Osteoblast (primary cell): ENCODE results near the gene PLK2. TPM values are rescaled to one million over a fixed set of nuclear protein-coding genes. Genes with fewer than 3 reads are reported as not detected.

ENCODE experiments used
- DNase-seq: peaks from one replicate; pipeline ENCODE4 v3.0.0; 2011; ENCODE audit warnings: low spot score, mixed read lengths; ENCODE audit not compliant: insufficient read length; ENCODE audit errors: missing footprints
- H2AFZ ChIP-seq: 2 replicates; pipeline ENCODE4 v1.6.0; 2011; ENCODE audit warnings: mild to moderate bottlenecking, low read length
- H3K27ac ChIP-seq: 2 replicates; pipeline ENCODE4 v1.5.1; 2011; ENCODE audit warnings: mild to moderate bottlenecking, low read depth, low read length, moderate library complexity
- H3K27me3 ChIP-seq: 2 replicates; pipeline ENCODE4 v1.6.0; 2012; ENCODE audit warnings: mild to moderate bottlenecking, control low read depth, inconsistent platforms, low read length, moderate library complexity; ENCODE audit not compliant: insufficient read depth
- H3K36me3 ChIP-seq: 2 replicates; pipeline ENCODE4 v1.5.1; 2011; ENCODE audit warnings: mild to moderate bottlenecking, low read length, control low read depth, moderate library complexity; ENCODE audit not compliant: insufficient read depth
- H3K4me1 ChIP-seq: 2 replicates; pipeline ENCODE4 v1.5.1; 2011; ENCODE audit warnings: mild to moderate bottlenecking, low read length, control low read depth, moderate library complexity; ENCODE audit not compliant: insufficient read depth
- H3K4me2 ChIP-seq: 2 replicates; pipeline ENCODE4 v1.6.0; 2011; ENCODE audit warnings: mild to moderate bottlenecking, low read length; ENCODE audit not compliant: insufficient read depth
- H3K4me3 ChIP-seq: fragments of 200-600 bp; sonication (generic); 3 replicates; pipeline ENCODE4 v1.5.1; 2012; ENCODE audit warnings: mild to moderate bottlenecking, low read length, inconsistent platforms; ENCODE audit not compliant: insufficient read depth
- H3K79me2 ChIP-seq: 2 replicates; pipeline ENCODE4 v1.6.0; 2012; ENCODE audit warnings: mild to moderate bottlenecking, low read length, control low read depth, inconsistent platforms; ENCODE audit not compliant: insufficient read depth
- H3K9me3 ChIP-seq: 2 replicates; pipeline ENCODE4 v1.5.1; 2011; ENCODE audit warnings: low read depth, low read length, control low read depth
- H4K20me1 ChIP-seq: 2 replicates; pipeline ENCODE4 v1.6.0; 2012; ENCODE audit warnings: mild to moderate bottlenecking, low read length, control low read depth; ENCODE audit not compliant: insufficient read depth
- CTCF ChIP-seq: IDR thresholded peaks from 2 replicates; pipeline ENCODE4 v1.5.1; 2011; ENCODE audit warnings: mild to moderate bottlenecking, low read depth, low read length, moderate library complexity; ENCODE audit errors: extremely low read depth
- total RNA-seq: library from RNA; depleted of rRNA; stranded (reverse); fragments of >200 nt; gene quantifications from 2 replicates; pipeline ENCODE4 v1.2.3, GENCODE V29; 2012

PLK2 gene
- total RNA-seq, 1 donor, result 220 TPM

GRCh38 chr5:58431832-58432231 lies 28.1 kb downstream of the PLK2 start:
- Histone ChIP-seq H3K4me3 (no peak overlapping the region), H3K27me3 (no peaks in the 10 kb centered on the region), H3K79me2 (no peaks in the 10 kb centered on the region), H3K4me2 (no peak overlapping the region), H3K9me3 (no peaks in the 10 kb centered on the region), H3K36me3 (no peaks in the 10 kb centered on the region), H4K20me1 (no peaks in the 10 kb centered on the region), H3K27ac (no peak overlapping the region), H3K4me1 (no peaks in the 10 kb centered on the region), H2AFZ (no peak overlapping the region)
- DNase-seq, result no peak
- no peak for TF ChIP-seq CTCF

GRCh38 chr5:58412932-58413331 lies 47.0 kb downstream of the PLK2 start:
- Histone ChIP-seq H3K4me1 (peaks cover 6% of the 10 kb centered on the region), H3K27me3 (no peaks in the 10 kb centered on the region), H2AFZ (no peak overlapping the region), H3K4me2 (no peak overlapping the region), H3K4me3 (no peak overlapping the region), H3K9me3 (no peaks in the 10 kb centered on the region), H3K27ac (no peak overlapping the region), H3K79me2 (no peaks in the 10 kb centered on the region), H3K36me3 (no peaks in the 10 kb centered on the region), H4K20me1 (no peaks in the 10 kb centered on the region)
- no peak for DNase-seq
- no peak for TF ChIP-seq CTCF

GRCh38 chr5:58412081-58412480 lies 47.8 kb downstream of the PLK2 start:
- no peak overlapping the region for H3K4me3 ChIP-seq
- no peaks in the 10 kb centered on the region for H3K27me3 ChIP-seq
- no peaks in the 10 kb centered on the region for H3K36me3 ChIP-seq
- no peak for TF ChIP-seq CTCF
- H4K20me1 ChIP-seq, result no peaks in the 10 kb centered on the region
- H3K79me2 ChIP-seq, result no peaks in the 10 kb centered on the region
- H3K4me1 ChIP-seq, result peaks cover 13% of the 10 kb centered on the region
- H3K4me2 ChIP-seq, result no peak overlapping the region
- no peak overlapping the region for H3K27ac ChIP-seq
- H3K9me3 ChIP-seq, result no peaks in the 10 kb centered on the region
- no peak for DNase-seq
- H2AFZ ChIP-seq, result no peak overlapping the region

- H3K4me2 ChIP-seq, result no peak overlapping the region
- H3K36me3 ChIP-seq, result no peaks in the 10 kb centered on the region
- no peaks in the 10 kb centered on the region for H4K20me1 ChIP-seq
- H3K4me1 ChIP-seq, result peaks cover 20% of the 10 kb centered on the region
- no peak for DNase-seq
- no peak for TF ChIP-seq CTCF
- H3K27ac ChIP-seq, result no peak overlapping the region
- no peak overlapping the region for H3K4me3 ChIP-seq
- H3K9me3 ChIP-seq, result no peaks in the 10 kb centered on the region
- H3K27me3 ChIP-seq, result no peaks in the 10 kb centered on the region
- H3K79me2 ChIP-seq, result no peaks in the 10 kb centered on the region
- no peak overlapping the region for H2AFZ ChIP-seq
These were observed 48.5 kb downstream of the PLK2 start for GRCh38 chr5:58411372-58411771.
